Measurements from ENCODE around the gene CD59. TPM values are rescaled to one million over a fixed set of nuclear protein-coding genes. Genes with fewer than 3 reads are reported as not detected.
A peak's percentile ranks its signal among the peaks of the same experiment; 100 is the strongest.

Gene CD59
- polyA plus RNA-seq, 1 donor from 2014 or later: 248 TPM

DNA sequence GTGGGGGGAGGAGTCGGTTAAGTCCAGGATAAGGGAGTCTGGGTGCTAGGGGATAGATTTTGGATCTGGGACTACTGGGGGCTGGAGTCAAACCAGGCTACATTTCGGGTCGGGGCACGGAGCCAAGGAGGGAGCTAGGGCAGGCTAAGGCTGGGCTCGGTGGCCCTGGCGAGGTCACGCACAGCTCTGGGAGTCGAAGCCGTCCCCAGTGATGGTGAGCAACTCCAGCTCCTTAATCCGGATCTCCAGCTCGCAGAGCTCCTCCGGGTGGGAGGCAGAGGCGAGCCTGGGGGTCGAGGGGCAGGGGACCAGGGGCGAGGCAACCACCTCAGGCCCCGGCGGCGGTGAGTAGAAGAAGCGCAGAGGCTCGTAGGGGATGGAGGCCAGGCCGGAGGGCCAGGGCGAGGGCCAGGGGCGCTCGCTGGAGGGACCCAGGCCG lies 36.1 kb downstream of the CD59 start:
- peak overlapping the region; percentile 70 for H3K4me3 ChIP-seq (ENCODE audit: low read length)
- TF ChIP-seq POLR2AphosphoS5 (IDR thresholded peaks at IDR 0.05) (no peak), MXI1 (conservative IDR thresholded peaks at IDR 0.05; ENCODE audit: poor library complexity, severe bottlenecking) (no peak)
- H3K9ac ChIP-seq (ENCODE audit: low read length): peak overlapping the region; percentile 77
- H4K20me1 ChIP-seq (ENCODE audit: insufficient read depth): no peaks in the 10 kb centered on the region
- H3K79me2 ChIP-seq (replicated peaks; ENCODE audit: insufficient read depth, low read length): no peaks in the 10 kb centered on the region
- H3F3A ChIP-seq (ENCODE audit: insufficient read depth, low read length, poor library complexity, severe bottlenecking): no peaks in the 10 kb centered on the region
- H3K9me3 ChIP-seq (ENCODE audit: low read length): no peaks in the 10 kb centered on the region
- no peak overlapping the region for H3K4me2 ChIP-seq (ENCODE audit: low read length)
- no peaks in the 10 kb centered on the region for H3K9me2 ChIP-seq (ENCODE audit: insufficient read depth, low read length)
- no peak overlapping the region for H2AFZ ChIP-seq (ENCODE audit: low read depth, low read length)
- H3K27ac ChIP-seq (ENCODE audit: low read length): no peak overlapping the region
- H3K27me3 ChIP-seq (ENCODE audit: insufficient read depth, low read depth, low read length): no peaks in the 10 kb centered on the region
- H3K36me3 ChIP-seq (ENCODE audit: insufficient read depth, low read length): no peaks in the 10 kb centered on the region

DNA sequence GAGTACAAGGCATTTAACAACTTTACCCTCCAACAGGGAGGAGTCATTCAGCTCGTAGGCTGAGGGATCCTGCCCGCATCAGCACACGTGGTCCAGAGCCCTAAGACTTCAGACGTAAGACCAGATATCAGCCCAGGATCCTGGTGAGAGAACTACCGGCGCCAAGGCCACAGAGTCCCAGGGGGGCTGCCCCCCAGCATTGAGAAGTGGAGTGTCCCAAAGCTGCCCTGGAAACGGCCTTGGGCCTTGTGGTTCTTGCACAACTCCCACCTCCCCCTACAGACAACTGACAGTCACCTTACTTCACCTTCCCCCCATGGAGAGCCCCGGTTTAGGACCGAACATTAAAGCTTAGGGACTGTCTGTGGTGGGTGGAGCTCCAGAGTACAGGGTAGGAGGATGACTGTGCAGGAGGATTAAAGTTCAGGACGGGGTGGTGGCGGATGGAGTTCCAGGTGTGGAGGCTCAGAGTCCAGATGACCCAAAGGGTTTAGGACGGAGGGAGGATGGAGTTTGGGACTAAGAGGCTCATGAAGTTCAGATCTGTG lies 36.6 kb downstream of the CD59 start:
- no peak overlapping the region for H3K4me2 ChIP-seq (ENCODE audit: low read length)
- no peak overlapping the region for H2AFZ ChIP-seq (ENCODE audit: low read depth, low read length)
- no peak overlapping the region for H3K4me3 ChIP-seq (ENCODE audit: low read length)

DNA sequence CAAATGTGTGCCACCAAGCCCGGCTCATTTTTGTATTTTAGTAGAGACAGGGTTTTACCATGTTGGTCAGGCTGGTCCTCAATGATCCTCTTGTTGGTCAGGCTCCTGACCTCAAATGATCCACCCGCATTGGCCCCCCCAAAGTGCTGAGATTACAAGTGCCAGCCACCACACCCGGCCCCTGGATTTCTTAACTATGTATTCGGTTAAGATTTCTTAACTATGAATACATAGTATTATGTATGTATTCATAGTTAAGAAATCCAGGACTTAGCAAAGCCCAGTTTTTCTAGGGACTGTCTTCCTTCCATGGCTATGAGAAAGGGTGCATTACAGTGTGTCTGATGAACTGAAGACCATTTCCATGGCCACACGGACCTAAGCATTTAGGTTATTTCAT lies 37.3 kb downstream of the CD59 start:
- TF ChIP-seq SMC3 (conservative IDR thresholded peaks at IDR 0.05; ENCODE audit: poor library complexity) (no peak), MXI1 (conservative IDR thresholded peaks at IDR 0.05; ENCODE audit: poor library complexity, severe bottlenecking) (no peak), RAD21 (conservative IDR thresholded peaks at IDR 0.05) (no peak), TAF1 (IDR thresholded peaks at IDR 0.05; ENCODE audit: low read depth) (no peak), EP300 (conservative IDR thresholded peaks at IDR 0.05; ENCODE audit: poor library complexity, severe bottlenecking) (no peak), EZH2 (IDR thresholded peaks at IDR 0.05; ENCODE audit: borderline replicate concordance, insufficient read depth, low read length, poor library complexity, severe bottlenecking) (no peak), POLR2AphosphoS5 (IDR thresholded peaks at IDR 0.05) (no peak)
- TF ChIP-seq, protein P1, sequence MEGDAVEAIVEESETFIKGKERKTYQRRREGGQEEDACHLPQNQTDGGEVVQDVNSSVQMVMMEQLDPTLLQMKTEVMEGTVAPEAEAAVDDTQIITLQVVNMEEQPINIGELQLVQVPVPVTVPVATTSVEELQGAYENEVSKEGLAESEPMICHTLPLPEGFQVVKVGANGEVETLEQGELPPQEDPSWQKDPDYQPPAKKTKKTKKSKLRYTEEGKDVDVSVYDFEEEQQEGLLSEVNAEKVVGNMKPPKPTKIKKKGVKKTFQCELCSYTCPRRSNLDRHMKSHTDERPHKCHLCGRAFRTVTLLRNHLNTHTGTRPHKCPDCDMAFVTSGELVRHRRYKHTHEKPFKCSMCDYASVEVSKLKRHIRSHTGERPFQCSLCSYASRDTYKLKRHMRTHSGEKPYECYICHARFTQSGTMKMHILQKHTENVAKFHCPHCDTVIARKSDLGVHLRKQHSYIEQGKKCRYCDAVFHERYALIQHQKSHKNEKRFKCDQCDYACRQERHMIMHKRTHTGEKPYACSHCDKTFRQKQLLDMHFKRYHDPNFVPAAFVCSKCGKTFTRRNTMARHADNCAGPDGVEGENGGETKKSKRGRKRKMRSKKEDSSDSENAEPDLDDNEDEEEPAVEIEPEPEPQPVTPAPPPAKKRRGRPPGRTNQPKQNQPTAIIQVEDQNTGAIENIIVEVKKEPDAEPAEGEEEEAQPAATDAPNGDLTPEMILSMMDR (IDR thresholded peaks at IDR 0.05; ENCODE audit: poor library complexity, severe bottlenecking): no peak
- TF ChIP-seq, protein P2, sequence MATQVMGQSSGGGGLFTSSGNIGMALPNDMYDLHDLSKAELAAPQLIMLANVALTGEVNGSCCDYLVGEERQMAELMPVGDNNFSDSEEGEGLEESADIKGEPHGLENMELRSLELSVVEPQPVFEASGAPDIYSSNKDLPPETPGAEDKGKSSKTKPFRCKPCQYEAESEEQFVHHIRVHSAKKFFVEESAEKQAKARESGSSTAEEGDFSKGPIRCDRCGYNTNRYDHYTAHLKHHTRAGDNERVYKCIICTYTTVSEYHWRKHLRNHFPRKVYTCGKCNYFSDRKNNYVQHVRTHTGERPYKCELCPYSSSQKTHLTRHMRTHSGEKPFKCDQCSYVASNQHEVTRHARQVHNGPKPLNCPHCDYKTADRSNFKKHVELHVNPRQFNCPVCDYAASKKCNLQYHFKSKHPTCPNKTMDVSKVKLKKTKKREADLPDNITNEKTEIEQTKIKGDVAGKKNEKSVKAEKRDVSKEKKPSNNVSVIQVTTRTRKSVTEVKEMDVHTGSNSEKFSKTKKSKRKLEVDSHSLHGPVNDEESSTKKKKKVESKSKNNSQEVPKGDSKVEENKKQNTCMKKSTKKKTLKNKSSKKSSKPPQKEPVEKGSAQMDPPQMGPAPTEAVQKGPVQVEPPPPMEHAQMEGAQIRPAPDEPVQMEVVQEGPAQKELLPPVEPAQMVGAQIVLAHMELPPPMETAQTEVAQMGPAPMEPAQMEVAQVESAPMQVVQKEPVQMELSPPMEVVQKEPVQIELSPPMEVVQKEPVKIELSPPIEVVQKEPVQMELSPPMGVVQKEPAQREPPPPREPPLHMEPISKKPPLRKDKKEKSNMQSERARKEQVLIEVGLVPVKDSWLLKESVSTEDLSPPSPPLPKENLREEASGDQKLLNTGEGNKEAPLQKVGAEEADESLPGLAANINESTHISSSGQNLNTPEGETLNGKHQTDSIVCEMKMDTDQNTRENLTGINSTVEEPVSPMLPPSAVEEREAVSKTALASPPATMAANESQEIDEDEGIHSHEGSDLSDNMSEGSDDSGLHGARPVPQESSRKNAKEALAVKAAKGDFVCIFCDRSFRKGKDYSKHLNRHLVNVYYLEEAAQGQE (IDR thresholded peaks at IDR 0.05; ENCODE audit: borderline replicate concordance): no peak
- H3K27ac ChIP-seq (ENCODE audit: low read length): no peak overlapping the region
- H3K4me3 ChIP-seq (ENCODE audit: low read length): no peak overlapping the region
- no peaks in the 10 kb centered on the region for H3K79me2 ChIP-seq (replicated peaks; ENCODE audit: insufficient read depth, low read length)
- no peak overlapping the region for H3K9ac ChIP-seq (ENCODE audit: low read length)
- no peak overlapping the region for H2AFZ ChIP-seq (ENCODE audit: low read depth, low read length)
- no peaks in the 10 kb centered on the region for H3K9me3 ChIP-seq (ENCODE audit: low read length)
- H4K20me1 ChIP-seq (ENCODE audit: insufficient read depth): no peaks in the 10 kb centered on the region
- no peaks in the 10 kb centered on the region for H3K27me3 ChIP-seq (ENCODE audit: insufficient read depth, low read depth, low read length)
- H3F3A ChIP-seq (ENCODE audit: insufficient read depth, low read length, poor library complexity, severe bottlenecking): no peaks in the 10 kb centered on the region
- no peak overlapping the region for H3K4me2 ChIP-seq (ENCODE audit: low read length)
- no peaks in the 10 kb centered on the region for H3K9me2 ChIP-seq (ENCODE audit: insufficient read depth, low read length)
- no peaks in the 10 kb centered on the region for H3K36me3 ChIP-seq (ENCODE audit: insufficient read depth, low read length)

More for the DNA sequence above, 36.6 kb downstream of the CD59 start:
- no peaks in the 10 kb centered on the region for H3K9me2 ChIP-seq (ENCODE audit: insufficient read depth, low read length)
- H3K36me3 ChIP-seq (ENCODE audit: insufficient read depth, low read length): no peaks in the 10 kb centered on the region
- TF ChIP-seq MXI1 (conservative IDR thresholded peaks at IDR 0.05; ENCODE audit: poor library complexity, severe bottlenecking) (no peak), SMC3 (conservative IDR thresholded peaks at IDR 0.05; ENCODE audit: poor library complexity) (no peak), EZH2 (IDR thresholded peaks at IDR 0.05; ENCODE audit: borderline replicate concordance, insufficient read depth, low read length, poor library complexity, severe bottlenecking) (no peak), EP300 (conservative IDR thresholded peaks at IDR 0.05; ENCODE audit: poor library complexity, severe bottlenecking) (no peak), POLR2AphosphoS5 (IDR thresholded peaks at IDR 0.05) (no peak), TAF1 (IDR thresholded peaks at IDR 0.05; ENCODE audit: low read depth) (no peak), RAD21 (conservative IDR thresholded peaks at IDR 0.05) (no peak)
- TF ChIP-seq, protein P1 (IDR thresholded peaks at IDR 0.05; ENCODE audit: poor library complexity, severe bottlenecking): no peak
- H4K20me1 ChIP-seq (ENCODE audit: insufficient read depth): no peaks in the 10 kb centered on the region
- no peaks in the 10 kb centered on the region for H3F3A ChIP-seq (ENCODE audit: insufficient read depth, low read length, poor library complexity, severe bottlenecking)
- no peak overlapping the region for H3K27ac ChIP-seq (ENCODE audit: low read length)
- no peaks in the 10 kb centered on the region for H3K27me3 ChIP-seq (ENCODE audit: insufficient read depth, low read depth, low read length)
- H3K79me2 ChIP-seq (replicated peaks; ENCODE audit: insufficient read depth, low read length): no peaks in the 10 kb centered on the region
- no peak overlapping the region for H3K9ac ChIP-seq (ENCODE audit: low read length)
- no peaks in the 10 kb centered on the region for H3K9me3 ChIP-seq (ENCODE audit: low read length)
